Naive B cell (primary cell): Measurements from ENCODE around the gene DDX51. TPM values are rescaled to one million over a fixed set of nuclear protein-coding genes. Genes with fewer than 3 reads are reported as not detected.

Experiments used
- ATAC-seq, 2 donors: fragments of 150-1000 bp; cut with Tn5 transposase; 2 replicates each; pipeline ENCODE4 v1.10.0; 2021; ENCODE audit warnings: low read depth in 2 of 2, mild to moderate bottlenecking in 2 of 2, moderate library complexity in 2 of 2
- DNase-seq: peaks from one replicate; pipeline ENCODE4 v3.0.0; 2022
- H3K27ac Mint-ChIP-seq, 6 donors: one replicate each; pipeline ENCODE4 v1.8.0; 2020 to 2022; ENCODE audit warnings: mild to moderate bottlenecking in 6 of 6, mixed read lengths in 6 of 6, moderate library complexity in 5 of 6, inconsistent platforms in 2 of 6
- H3K27me3 Mint-ChIP-seq, 3 donors: one replicate each; pipeline ENCODE4 v1.8.0; 2021 to 2022; ENCODE audit warnings: mixed read lengths in 3 of 3, mild to moderate bottlenecking in 1 of 3
- H3K36me3 Mint-ChIP-seq, 2 donors: one replicate each; pipeline ENCODE4 v1.8.0; 2020 to 2022; ENCODE audit warnings: mixed read lengths in 2 of 2, inconsistent platforms in 1 of 2, mild to moderate bottlenecking in 1 of 2
- H3K4me1 Mint-ChIP-seq, 3 donors: one replicate each; pipeline ENCODE4 v1.8.0; 2020 to 2022; ENCODE audit warnings: mixed read lengths in 3 of 3, inconsistent platforms in 1 of 3, mild to moderate bottlenecking in 1 of 3, moderate library complexity in 1 of 3
- H3K4me3 Mint-ChIP-seq, 8 donors: one replicate each; pipeline ENCODE4 v1.8.0; 2020 to 2022; ENCODE audit warnings: mild to moderate bottlenecking in 8 of 8, mixed read lengths in 8 of 8, moderate library complexity in 8 of 8, inconsistent platforms in 2 of 8
- H3K9me3 Mint-ChIP-seq, 7 donors: one replicate each; pipeline ENCODE4 v1.8.0; 2020 to 2022; ENCODE audit warnings: mixed read lengths in 7 of 7, mild to moderate bottlenecking in 5 of 7, inconsistent platforms in 2 of 7, moderate library complexity in 1 of 7
- polyA plus RNA-seq, 6 donors: library from polyadenylated mRNA; unstranded; fragments of 300-500 nt; fragmentation: Illumina TruSeq; gene quantifications; one replicate each; pipeline ENCODE4 v1.2.3, GENCODE V29; 2021; ENCODE audit warnings: low read depth in 6 of 6

Gene DDX51
- polyA plus RNA-seq, 6 donors from 2014 or later = 7.1 to 14.9 (median 7.6) TPM; not detected in 1

DNA sequence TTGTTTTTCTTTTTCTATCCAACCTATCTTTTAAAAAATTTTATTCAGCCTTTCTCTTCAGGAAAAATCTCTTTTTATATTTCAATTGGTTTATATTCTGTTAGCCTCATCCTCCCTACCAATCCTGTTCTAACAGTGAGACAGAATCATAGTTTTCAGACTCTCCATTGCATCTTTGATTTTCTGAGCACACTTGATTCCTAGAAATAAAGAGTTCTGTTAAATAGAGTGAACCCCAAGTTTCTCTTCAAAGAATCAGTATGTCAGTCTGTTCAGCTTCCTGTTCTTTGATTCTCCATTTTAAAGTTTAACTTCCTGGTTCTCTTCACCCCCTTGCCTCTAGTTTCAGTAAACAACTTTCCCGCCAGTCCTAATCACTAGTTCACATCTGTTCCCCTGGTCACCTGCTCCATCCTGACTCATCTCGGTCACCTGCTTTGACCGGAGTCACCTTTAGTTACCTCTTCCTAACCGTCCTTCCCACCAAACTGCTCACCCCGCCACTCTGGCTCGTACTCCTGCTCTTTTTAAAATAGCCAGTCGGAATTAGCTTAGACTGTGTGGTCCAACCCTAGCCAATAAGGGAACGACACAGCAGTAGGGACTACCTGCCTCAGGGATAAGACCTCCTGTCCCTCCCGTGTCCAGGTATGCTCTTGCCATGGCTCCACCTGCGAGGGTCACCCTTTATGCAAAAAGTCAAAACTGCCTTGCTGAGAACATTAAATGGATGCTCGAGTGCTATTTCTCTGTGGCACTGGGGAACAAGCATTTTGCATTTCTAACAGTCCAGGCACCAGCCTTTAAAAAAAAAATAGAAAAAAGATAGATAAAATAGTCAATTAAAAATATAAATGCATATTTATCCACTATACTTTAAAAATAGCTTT lies 48.4 kb downstream of the DDX51 start:
- Mint-ChIP-seq H3K4me1 (peaks cover 8 to 13% (median 9%) of the 10 kb centered on the region in 3 donors), H3K27ac (peak overlapping the region in 3 of 6 donors; percentile 21 to 52 (median 26)), H3K4me3 (peak overlapping the region in 1 of 8 donors; percentile 33), H3K36me3 (peaks cover 20 to 21% of the 10 kb centered on the region in 2 donors), H3K9me3 (peaks cover 0 to 7% (median 3%) of the 10 kb centered on the region in 7 donors), H3K27me3 (no peaks in the 10 kb centered on the region)
- DNase-seq = no peak
- ATAC-seq = no peak

DNA sequence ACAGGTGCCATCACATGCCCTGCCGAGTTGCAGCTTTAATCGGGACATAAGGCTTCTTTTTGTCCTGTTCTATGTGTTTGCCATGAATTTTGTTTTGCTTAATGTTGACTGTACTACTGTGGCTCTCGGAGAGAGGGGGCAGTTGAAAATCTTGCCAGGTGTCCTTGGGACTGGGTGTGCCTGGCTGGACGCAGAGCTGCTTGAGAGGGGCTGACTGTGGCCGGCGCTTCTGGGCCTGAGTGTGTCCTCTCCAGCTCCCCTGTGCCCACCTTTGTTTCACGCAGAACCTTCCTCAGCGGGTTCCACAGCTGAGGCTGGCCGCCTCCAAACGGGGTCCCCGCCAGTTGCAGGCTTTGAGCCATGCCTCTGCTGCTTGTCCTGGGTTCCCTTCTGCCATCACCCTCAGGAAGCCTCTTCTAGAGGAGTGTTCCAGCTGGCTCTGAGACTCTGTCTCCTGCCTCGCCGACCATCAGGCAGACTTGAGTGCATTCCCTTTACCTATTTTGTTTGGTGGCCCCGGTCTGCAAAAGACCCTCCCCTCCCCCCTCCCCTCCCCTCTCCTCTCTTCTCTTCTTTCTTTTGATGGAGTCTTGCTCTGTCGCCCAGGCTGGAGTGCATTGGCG lies 49.7 kb downstream of the DDX51 start:
- no peak for ATAC-seq
- Mint-ChIP-seq H3K36me3 (peaks cover 20 to 21% of the 10 kb centered on the region in 2 donors), H3K27me3 (no peaks in the 10 kb centered on the region), H3K4me1 (peaks cover 16 to 23% (median 16%) of the 10 kb centered on the region in 3 donors), H3K27ac (peak overlapping the region in 2 of 6 donors; percentile 21 to 56), H3K9me3 (peaks cover 0 to 7% (median 3%) of the 10 kb centered on the region in 7 donors), H3K4me3 (peak overlapping the region in 1 of 8 donors; percentile 49)
- DNase-seq = no peak

DNA sequence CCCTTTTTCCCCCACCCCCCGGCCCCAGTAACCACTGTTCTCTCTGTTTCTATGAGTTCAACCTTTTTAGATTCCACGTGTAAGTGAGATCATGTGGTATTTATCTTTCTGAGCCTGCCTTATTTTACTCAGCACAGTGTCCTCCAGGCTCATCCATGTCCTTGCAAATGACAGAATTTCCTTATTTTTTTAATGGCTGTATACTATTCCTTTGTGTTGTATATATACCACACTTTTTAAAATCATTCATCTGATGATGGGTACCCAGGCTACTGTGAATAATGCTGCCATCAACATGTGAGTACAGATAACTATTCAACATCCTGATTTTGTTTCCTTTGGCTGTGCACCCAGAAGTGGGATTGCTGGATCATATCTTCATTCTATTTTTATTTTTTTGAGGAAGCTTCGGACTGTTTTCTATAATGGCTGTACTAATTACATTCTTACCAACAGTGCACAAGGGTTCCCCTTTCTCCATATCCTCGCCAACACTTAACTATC lies 54.7 kb downstream of the DDX51 start:
- no peaks in the 10 kb centered on the region for H3K27me3 Mint-ChIP-seq
- no peak overlapping the region for H3K27ac Mint-ChIP-seq
- H3K36me3 Mint-ChIP-seq = no peaks in the 10 kb centered on the region
- ATAC-seq (no peak), DNase-seq (no peak)
- no peaks in the 10 kb centered on the region for H3K9me3 Mint-ChIP-seq
- peak overlapping the region in 1 of 8 donors; percentile 54 for H3K4me3 Mint-ChIP-seq
- peaks cover 25 to 32% (median 26%) of the 10 kb centered on the region in 3 donors for H3K4me1 Mint-ChIP-seq

Other genes starting within 250 kb of the DDX51 start
- 1 to 10 TPM in 1 of 6 donors, under 1 TPM in 5; 0.22 to 2.1 (median 0.73) TPM for gene ULK1, start 249.7 kb downstream of the DDX51 start, polyA plus RNA-seq
- gene PUS1, start 215.0 kb downstream of the DDX51 start, polyA plus RNA-seq = 10 to 100 TPM in 5 of 6 donors, 1 to 10 TPM in 1; 9.7 to 43.2 (median 22.5) TPM
- gene EP400, start 194.4 kb downstream of the DDX51 start, polyA plus RNA-seq = 10 to 100 TPM in 1 of 6 donors, 1 to 10 TPM in 5; 5.8 to 11.7 (median 6.4) TPM
- gene NOC4L, start 138 bp upstream of the DDX51 start, polyA plus RNA-seq = 10 to 100 TPM; 19.1 to 26.4 (median 24.1) TPM
- gene GALNT9, start 185.3 kb upstream of the DDX51 start, polyA plus RNA-seq = 1 to 10 TPM in 1 of 6 donors, under 1 TPM in 2, not detected in 3; 0.43 to 3.0 (median 0.74) TPM